ENCODE measurements around the gene BTG2.

BTG2 gene

GRCh38 chr1:203276916-203277545, 28.3 kb upstream of the BTG2 start:
- no peak for DNase-seq

GRCh38 chr1:203278082-203278884, 27.0 kb upstream of the BTG2 start:
- no peak for DNase-seq

GRCh38 chr1:203278885-203279406, 26.4 kb upstream of the BTG2 start:
- DNase-seq = no peak

DNA sequence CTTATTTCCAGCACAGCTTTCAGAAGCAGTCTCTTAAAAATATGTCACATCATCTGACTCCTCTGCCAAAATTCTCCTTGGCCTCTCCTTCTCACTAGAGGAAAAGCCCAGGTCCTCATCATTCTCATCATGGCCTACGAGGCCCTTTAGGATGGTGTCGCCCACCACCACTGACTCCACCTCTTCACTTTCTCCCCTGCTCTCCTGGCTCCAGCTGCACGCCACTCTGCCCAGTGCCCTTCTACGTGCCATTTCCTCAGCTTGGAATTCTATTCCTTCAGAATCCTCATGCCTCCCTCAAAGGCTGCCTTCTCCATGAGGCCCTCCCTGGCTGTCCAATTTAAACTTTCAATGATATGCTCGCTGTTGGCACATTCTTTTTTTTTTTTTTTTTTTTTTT, 25.3 kb upstream of the BTG2 start:
- DNase-seq = no peak

- no peak for DNase-seq
These were observed 24.3 kb upstream of the BTG2 start for GRCh38 chr1:203281033-203281432.

DNA sequence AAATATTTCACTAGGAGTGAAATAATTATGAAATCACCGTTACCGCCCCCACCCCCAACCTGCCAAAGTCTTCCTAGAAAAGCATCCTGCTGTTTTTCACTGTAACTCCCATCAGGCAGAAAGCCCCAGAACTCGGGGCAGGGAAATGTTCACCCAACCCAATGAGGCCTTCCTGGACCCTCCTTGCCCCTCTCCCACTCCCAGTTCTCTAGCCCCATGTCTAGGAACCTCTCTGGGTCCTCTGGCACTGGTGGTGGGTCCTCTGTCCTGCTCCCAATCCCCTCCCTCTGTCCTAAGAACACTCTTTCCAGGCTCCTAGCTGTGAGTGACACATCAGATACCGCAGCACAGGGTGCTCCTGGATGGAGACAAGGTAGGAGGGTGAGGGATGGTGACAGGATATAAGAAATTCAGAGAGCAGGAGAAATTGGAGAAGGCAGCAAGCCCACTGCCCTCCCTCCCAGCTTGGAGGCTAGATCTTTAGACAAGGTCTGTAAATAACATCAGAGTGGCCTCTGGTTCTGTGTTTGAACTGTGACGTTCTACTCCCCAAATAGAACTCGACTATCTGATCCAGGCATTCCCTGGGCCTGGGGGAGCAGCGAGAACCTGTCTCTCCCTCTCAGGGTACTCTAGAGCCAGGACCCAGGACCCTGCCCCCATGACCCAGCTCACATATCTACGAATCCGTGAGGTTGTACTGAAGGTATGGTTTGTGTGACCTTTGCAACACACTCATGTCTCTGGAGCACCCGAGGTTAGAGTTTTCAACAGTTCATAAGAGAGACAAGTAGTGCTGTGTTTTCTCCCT, 23.3 kb upstream of the BTG2 start:
- DNase-seq = no peak

DNA sequence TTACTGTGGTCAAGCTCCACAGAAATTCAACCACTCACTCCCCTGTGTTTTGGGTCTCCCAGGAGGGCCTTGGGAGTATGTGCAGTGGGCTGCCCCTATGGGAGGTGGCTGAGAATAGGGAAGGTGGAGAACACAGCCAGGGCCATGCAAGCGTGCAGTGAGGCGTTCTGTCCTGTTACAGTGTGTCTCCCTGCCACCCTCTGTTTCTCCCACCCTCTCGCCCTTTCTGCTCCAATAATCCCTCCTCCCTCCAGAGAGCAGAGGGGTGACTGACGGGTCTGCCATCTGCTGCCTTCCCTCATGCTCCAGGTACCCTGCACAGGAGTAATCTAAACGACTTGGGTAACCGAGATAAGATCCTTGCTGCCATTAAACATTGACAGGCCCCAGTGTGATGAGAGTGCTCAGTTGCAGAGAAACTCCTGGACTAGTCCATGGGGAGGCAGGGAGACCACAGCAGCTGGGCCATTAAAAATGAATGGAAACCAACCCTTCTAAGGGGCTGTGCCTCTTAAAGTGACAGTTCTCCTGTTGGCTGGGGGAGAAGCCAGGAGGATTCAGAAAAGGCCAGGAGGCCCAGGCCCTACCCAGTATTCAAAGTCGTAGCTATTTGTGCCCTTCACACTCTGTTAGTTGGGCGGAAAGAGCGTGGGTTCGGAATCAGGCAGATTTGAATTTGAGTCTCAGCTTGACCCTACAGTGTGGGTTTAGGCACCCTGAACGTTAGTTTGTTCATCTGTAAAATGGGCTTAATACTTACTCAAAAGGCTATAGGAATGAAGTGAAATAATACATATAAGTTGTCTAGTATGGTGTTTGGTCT, 22.4 kb upstream of the BTG2 start:
- DNase-seq = no peak

DNA sequence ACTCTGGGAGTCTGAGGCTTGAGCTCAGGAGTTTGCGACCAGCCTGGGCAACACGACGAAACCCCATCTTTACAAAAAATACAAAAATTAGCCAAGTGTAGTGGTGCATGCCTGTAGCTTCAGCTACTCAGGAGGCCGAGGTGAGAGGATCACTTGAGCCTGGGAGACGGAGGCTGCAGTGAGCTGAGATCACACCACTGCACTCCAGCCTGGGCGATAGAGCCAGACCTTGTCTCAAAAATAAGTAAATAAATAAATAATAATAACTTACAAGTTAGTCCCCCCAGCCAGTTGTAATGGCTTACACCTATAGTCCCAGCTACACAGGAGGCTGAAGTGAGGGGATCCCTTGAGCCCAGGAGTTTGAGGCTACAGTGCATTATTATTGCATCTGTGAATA, 21.7 kb upstream of the BTG2 start:
- DNase-seq = no peak

GRCh38 chr1:203284411-203285123, 20.8 kb upstream of the BTG2 start:
- no peak for DNase-seq

DNA sequence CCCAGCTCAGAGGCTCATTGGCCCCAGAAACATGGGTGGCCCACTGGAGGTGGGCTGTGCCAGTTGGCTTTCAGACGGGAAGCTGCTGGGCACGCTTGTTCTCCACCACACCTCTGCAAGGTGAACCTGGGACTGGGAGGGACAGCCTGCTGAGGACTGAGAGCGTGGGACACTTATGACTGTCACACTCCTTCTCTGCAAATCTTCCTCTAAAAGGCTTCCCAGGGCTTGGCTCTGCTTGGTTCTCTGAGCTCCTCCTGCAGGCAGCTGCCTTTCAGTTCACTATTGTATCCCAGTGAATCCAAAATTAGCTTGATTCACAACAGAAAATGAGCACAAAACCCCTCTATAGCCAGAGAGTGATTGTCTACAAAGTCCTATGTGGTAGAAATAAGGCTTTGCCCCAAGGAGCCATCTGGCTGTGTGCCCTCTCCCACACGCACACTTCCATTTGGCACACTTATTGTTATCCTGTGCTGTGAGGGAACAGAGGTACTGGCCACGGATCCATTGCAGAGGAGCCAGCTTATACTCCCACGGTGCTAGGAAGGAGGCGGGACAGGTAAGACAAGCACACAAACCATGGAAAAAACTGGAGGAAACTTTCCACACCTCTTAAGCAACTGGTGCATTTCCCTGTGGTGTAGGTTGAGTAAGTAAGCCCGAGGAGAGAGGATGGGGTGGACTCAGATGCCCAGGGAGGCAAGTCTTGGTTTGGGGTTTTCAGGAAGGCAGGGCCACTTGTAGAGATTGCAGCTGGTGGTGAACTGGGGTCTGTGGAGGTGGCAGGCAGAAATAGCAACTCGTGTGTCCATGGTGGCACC, 18.9 kb upstream of the BTG2 start:
- DNase-seq = no peak

GRCh38 chr1:203287109-203287893, 18.0 kb upstream of the BTG2 start:
- DNase-seq = peak; percentile 59

GRCh38 chr1:203287898-203288297, 17.4 kb upstream of the BTG2 start:
- no peak for DNase-seq

- DNase-seq = no peak
These were observed 16.9 kb upstream of the BTG2 start for GRCh38 chr1:203288400-203288799.

DNA sequence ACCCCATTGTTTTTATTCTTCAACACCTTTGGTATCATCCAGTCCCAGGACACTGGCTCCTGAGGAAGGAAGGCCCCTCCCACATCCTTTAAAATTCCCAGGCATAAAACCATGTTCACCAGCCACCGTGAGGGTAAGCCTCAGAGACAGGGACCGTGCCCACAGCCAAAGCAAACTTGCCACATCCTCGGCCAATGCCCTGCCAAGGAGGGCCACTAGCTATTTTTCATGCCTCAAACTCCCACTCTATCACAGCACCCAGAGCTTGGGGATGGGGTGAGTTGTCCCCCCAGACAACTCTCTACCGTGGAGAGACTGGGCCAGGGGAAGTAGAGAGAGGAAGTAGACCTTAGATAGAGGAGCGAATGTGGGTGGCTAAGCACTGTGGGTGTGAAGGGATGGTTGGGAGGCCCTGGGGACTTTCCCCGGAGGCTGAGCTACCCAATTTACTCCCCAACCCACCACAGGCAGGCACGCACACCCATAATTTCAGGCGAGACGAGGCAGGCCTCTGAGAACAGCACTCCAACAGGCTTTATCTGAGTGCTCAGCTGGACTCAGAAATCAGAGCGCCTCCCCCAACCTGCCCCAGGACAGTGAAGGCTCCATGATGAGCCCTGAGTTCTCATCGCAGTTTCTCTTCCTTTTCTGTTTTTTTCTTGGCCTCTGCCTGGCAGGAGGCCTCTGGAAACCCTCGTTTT, 15.9 kb upstream of the BTG2 start:
- DNase-seq = peak; percentile 80

GRCh38 chr1:203289982-203290260, 15.4 kb upstream of the BTG2 start:
- no peak for DNase-seq

- DNase-seq = peak; percentile 96
These were observed 14.8 kb upstream of the BTG2 start for GRCh38 chr1:203290261-203291089.

DNA sequence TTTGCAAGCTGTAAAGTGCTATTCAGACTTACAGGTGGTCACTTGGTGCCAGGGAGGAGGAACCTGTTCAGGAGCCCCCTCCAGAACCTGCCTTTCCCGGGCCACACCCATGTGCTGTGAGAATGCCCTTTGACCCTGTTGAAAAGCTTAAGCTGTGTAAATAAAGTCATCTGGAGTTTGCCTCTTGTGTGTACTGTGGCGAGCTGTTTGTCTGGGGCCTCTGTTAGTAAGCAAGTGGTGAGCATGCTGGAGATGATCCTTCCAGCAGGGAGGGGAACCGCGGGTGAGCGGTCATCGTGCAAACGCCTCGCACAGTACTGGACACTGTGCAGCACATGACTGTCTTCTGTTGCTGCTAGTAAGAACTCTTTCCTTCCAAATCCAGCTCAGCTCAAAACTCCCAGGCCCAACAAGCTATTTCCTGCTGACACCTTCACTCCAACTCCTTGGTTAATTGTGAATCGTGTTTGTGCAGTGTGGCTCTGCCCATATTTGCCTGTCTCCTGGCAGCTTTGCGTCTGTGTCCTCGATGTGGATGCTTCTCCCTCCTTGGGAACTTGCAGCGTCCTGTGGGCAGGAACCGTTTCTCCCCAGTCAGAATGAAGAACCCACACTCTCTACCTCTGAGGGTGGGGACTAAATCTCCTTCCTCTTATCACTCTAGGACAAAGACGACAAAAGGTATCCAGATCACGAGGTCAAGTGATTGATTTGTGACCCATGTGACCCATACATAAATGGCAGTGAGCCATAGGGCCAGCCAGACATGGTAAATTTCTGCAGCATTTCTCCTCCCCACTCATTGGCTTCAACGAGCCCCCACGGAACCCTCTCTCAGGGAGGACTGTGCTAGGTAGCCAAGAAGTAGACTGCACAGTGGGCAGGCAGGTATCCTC, 13.9 kb upstream of the BTG2 start:
- DNase-seq = no peak

GRCh38 chr1:203295796-203296195, 9.5 kb upstream of the BTG2 start:
- DNase-seq = no peak
